Mammary microvascular endothelial cell (primary cell): ENCODE measurements around the gene CDS2. TPM values are rescaled to one million over a fixed set of nuclear protein-coding genes. Genes with fewer than 3 reads are reported as not detected.

Experiments used
- total RNA-seq: library from RNA; depleted of rRNA; stranded (reverse); fragments of >200 nt; gene quantifications from 2 replicates; pipeline ENCODE4 v1.2.3, GENCODE V29; 2015

Gene CDS2
- 44.1 and 57.4 TPM in 2 replicates for total RNA-seq

DNA sequence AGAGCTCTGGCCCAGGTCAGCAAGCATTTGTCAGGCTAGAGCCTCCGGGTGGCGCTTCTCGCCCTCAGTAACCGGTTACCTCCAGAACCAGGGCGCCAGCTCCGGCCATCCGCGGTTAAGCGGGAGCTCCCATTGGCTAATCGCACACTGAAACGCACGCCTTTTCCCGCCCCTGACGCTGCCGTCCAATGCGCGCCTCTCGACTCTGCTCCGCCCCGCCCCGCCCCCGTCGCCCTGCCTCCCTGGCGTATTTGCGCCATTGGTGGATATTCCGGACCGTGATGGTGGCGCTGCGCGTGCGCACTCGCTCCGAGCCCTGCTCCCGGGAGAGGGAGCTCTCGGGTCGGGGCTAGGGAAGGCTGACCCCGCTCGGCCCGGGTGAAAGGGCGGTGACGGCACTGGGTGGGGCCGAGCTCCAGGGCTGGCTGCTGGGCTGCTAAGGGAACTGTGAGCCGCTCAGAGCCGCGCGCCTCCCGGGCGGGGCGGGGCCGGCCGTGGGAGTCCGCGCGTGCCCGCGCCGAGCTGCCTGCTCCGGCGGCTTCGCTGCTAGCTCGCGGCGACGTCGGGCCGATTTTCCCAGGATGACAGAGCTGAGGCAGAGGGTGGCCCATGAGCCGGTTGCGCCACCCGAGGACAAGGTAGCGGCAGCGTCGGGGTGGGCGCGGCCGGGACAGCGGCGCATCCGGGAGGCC is at the start of gene CDS2:
TSS of gene CDS2 (plus strand) at position 497 of the 692 bp plus-strand sequence. CDS start at position 582, 85 bp downstream.

DNA sequence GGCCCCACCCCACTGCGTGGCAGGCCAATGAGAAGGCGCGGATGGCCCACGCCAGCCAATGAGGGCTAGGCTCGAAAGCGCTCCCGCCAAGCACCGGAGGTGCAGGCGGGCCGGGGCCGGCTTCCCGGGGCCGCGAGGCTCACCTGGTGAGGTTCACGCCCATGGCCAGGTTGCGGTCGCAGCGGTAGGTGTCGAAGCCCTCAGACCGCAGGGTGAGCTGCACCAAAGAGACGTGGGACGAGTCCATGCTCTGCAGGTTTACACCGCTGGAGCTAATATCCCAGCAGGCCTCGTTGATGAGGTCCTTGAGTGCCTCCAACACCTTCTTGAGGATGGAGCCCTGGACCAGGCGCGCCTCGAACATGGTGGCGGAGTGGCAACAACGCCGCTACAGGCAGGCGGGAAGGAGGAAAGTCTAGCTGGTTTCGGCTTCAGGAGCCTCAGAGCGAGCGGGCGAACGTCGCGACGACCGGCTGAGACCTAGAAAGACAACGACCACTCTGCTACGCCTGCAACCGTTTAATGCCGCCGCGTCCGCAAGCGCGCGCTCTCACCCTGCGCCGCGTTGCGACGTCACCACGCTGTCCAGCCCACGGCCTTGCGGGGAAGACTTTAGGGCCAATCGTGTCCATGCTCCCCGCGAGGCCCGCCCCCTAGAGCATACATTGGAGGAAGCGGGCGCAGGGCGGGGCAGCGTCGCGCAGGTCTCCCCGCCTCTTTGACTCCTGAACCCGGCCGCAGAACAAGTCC is 7.2 kb upstream of the CDS2 start, which contains the start of gene PCNA:
TSS of gene PCNA (minus strand) at position 524 of the 750 bp plus-strand sequence. CDS start at position 364, 160 bp downstream.

Other genes starting within 250 kb of the CDS2 start
- gene SLC23A2, start 125.5 kb upstream of the CDS2 start, total RNA-seq, result 10.2 and 11.6 TPM in 2 replicates
- 103 and 113 TPM in 2 replicates for gene TMEM230, start 13.9 kb upstream of the CDS2 start, total RNA-seq
- 276 and 313 TPM in 2 replicates for gene PCNA, start 7.0 kb upstream of the CDS2 start, total RNA-seq
- not detected in 2 replicates for gene PROKR2, start 189.9 kb downstream of the CDS2 start, total RNA-seq